Caco-2 (cell line): ENCODE measurements around the gene COQ8A. TPM values are rescaled to one million over a fixed set of nuclear protein-coding genes. Genes with fewer than 3 reads are reported as not detected.

Experiments
- BruUV-seq: library from RNA; stranded (reverse); fragments of 400-500 nt; replicated peaks from 2 replicates; lab custom pipeline; 2021; lab: Mats Ljungman, UMichigan
- CTCF ChIA-PET: fragments of 300-600 bp; sonication (Branson Sonifier 250); formaldehyde crosslinking; loops from one replicate; lab custom pipeline; 2022; ENCODE audit warnings: antibody characterized with exemption; lab: Charles Lee
- POLR2A ChIA-PET: fragments of 300-600 bp; sonication (Branson Sonifier 250); formaldehyde crosslinking; loops from one replicate; lab custom pipeline; 2022; ENCODE audit warnings: antibody characterized with exemption; lab: Charles Lee
- DNase-seq, 2 experiments: peaks; one replicate each; pipeline versions ENCODE4 v3.0.0 to v3.0.0-alpha.2; 2020 to 2022
- H3K27me3 ChIP-seq: replicated peaks from 2 replicates; pipeline ENCODE4 v1.6.0; 2011; ENCODE audit warnings: low read length; ENCODE audit not compliant: control insufficient read depth, insufficient read depth
- H3K36me3 ChIP-seq: 2 replicates; pipeline ENCODE4 v1.5.1; 2011; ENCODE audit warnings: low read length; ENCODE audit not compliant: control insufficient read depth, insufficient read depth
- H3K4me1 ChIP-seq: fragments of 250-450 bp; sonication (Bioruptor Pico); 2 replicates; pipeline ENCODE4 v1.5.1; 2020; ENCODE audit warnings: mild to moderate bottlenecking
- H3K4me3 ChIP-seq: 2 replicates; pipeline ENCODE4 v1.5.1; 2011; ENCODE audit warnings: low read depth, mild to moderate bottlenecking, control low read depth, low read length
- H3K9me3 ChIP-seq: fragments of 250-450 bp; sonication (Bioruptor Pico); 2 replicates; pipeline ENCODE4 v1.5.1; 2020; ENCODE audit warnings: mild to moderate bottlenecking, moderate library complexity
- H3K27ac Mint-ChIP-seq: one replicate; pipeline ENCODE4 v1.8.0; 2022; ENCODE audit warnings: mixed read lengths; ENCODE audit not compliant: unreplicated experiment
- H3K27me3 Mint-ChIP-seq: one replicate; pipeline ENCODE4 v1.8.0; 2022; ENCODE audit warnings: mixed read lengths; ENCODE audit not compliant: insufficient read depth, unreplicated experiment
- H3K36me3 Mint-ChIP-seq: one replicate; pipeline ENCODE4 v1.8.0; 2022; ENCODE audit warnings: mild to moderate bottlenecking, mixed read lengths; ENCODE audit not compliant: insufficient read depth, unreplicated experiment
- H3K4me1 Mint-ChIP-seq: one replicate; pipeline ENCODE4 v1.8.0; 2022; ENCODE audit warnings: low read depth, mixed read lengths; ENCODE audit not compliant: unreplicated experiment
- H3K4me3 Mint-ChIP-seq: one replicate; pipeline ENCODE4 v1.8.0; 2022; ENCODE audit warnings: mild to moderate bottlenecking, moderate library complexity, mixed read lengths; ENCODE audit not compliant: unreplicated experiment
- H3K9me3 Mint-ChIP-seq: one replicate; pipeline ENCODE4 v1.8.0; 2022; ENCODE audit warnings: mixed read lengths; ENCODE audit not compliant: unreplicated experiment
- CTCF ChIP-seq, 2 experiments: fragments of 200-600 bp in 1 of 2; IDR thresholded peaks; 1 replicate in 1 of 2; 2 replicates in 1 of 2; pipeline versions ENCODE4 v1.5.1 to v1.8.0; 2011 to 2022; ENCODE audit warnings: antibody characterized with exemption in 1 of 2, control low read depth in 1 of 2, inconsistent platforms in 1 of 2, low read depth in 1 of 2, low read length in 1 of 2, mild to moderate bottlenecking in 1 of 2, moderate library complexity in 1 of 2; ENCODE audit not compliant: insufficient read depth in 1 of 2, severe bottlenecking in 1 of 2, unreplicated experiment in 1 of 2
- intact Hi-C: fragments of 100-400 bp; cut with micrococcal nuclease; formaldehyde crosslinking; loops from one replicate; pipeline ENCODE4 v1.10.0; 2022; ENCODE audit not compliant: unreplicated experiment
- total RNA-seq: library from RNA; stranded (reverse); gene quantifications from 2 replicates; pipeline ENCODE4 v1.2.3, GENCODE V29; 2022

Gene COQ8A
- total RNA-seq, 1 experiment from 2014 or later, result 50.0 TPM

- no peak for TF ChIP-seq CTCF (IDR thresholded peaks at IDR 0.05; ENCODE audit: insufficient read depth in 1 of 2, low read depth in 1 of 2, low read length in 1 of 2, severe bottlenecking in 1 of 2, unreplicated experiment in 1 of 2)
- no peak for DNase-seq
- Histone ChIP-seq H3K4me3 (no peak overlapping the region), H3K4me1 (peaks cover 28% of the 10 kb centered on the region), H3K9me3 (no peaks in the 10 kb centered on the region), H3K36me3 (no peaks in the 10 kb centered on the region), H3K27me3 (no peaks in the 10 kb centered on the region)
- Mint-ChIP-seq H3K27ac (no peak overlapping the region), H3K36me3 (peaks cover 13% of the 10 kb centered on the region), H3K4me3 (no peak overlapping the region), H3K9me3 (no peaks in the 10 kb centered on the region), H3K27me3 (no peaks in the 10 kb centered on the region), H3K4me1 (peaks cover 37% of the 10 kb centered on the region)
- POLR2A ChIA-PET, result no interaction called here
- intact Hi-C loops, result loop anchor here (5.0 kb wide), 1 partner anchor 39 kb away; no protein-coding TSS in a partner anchor
- CTCF ChIA-PET, result no interaction called here
- no TSS peak for BruUV-seq
Measured at GRCh38 chr1:226948051-226948450, 8.0 kb downstream of the COQ8A start.

- ChIA-PET CTCF (no interaction called here), POLR2A (no interaction called here)
- no peak overlapping the region for H3K4me3 ChIP-seq
- no peaks in the 10 kb centered on the region for H3K36me3 ChIP-seq
- Mint-ChIP-seq H3K27me3 (no peaks in the 10 kb centered on the region), H3K27ac (no peak overlapping the region), H3K4me3 (no peak overlapping the region), H3K4me1 (peaks cover 33% of the 10 kb centered on the region), H3K36me3 (peaks cover 13% of the 10 kb centered on the region), H3K9me3 (no peaks in the 10 kb centered on the region)
- no peaks in the 10 kb centered on the region for H3K9me3 ChIP-seq
- intact Hi-C loops, result loop anchor here (5.0 kb wide), 1 partner anchor 39 kb away; no protein-coding TSS in a partner anchor
- no peak for DNase-seq
- no peak for TF ChIP-seq CTCF (IDR thresholded peaks at IDR 0.05; ENCODE audit: insufficient read depth in 1 of 2, low read depth in 1 of 2, low read length in 1 of 2, severe bottlenecking in 1 of 2, unreplicated experiment in 1 of 2)
- BruUV-seq, result no TSS peak
- peaks cover 28% of the 10 kb centered on the region for H3K4me1 ChIP-seq
- H3K27me3 ChIP-seq, result no peaks in the 10 kb centered on the region
Measured at GRCh38 chr1:226948480-226948879, 8.4 kb downstream of the COQ8A start.

- H3K9me3 Mint-ChIP-seq, result no peaks in the 10 kb centered on the region
- BruUV-seq, result no TSS peak
- intact Hi-C loops, result loop anchor here (5.0 kb wide), 1 partner anchor 38 kb away; no protein-coding TSS in a partner anchor
- ChIA-PET CTCF (no interaction called here), POLR2A (no interaction called here)
- no peaks in the 10 kb centered on the region for H3K27me3 Mint-ChIP-seq
- H3K4me3 Mint-ChIP-seq, result no peak overlapping the region
- H3K9me3 ChIP-seq, result no peaks in the 10 kb centered on the region
- H3K4me3 ChIP-seq, result no peak overlapping the region
- no peaks in the 10 kb centered on the region for H3K27me3 ChIP-seq
- DNase-seq, result no peak
- no peak overlapping the region for H3K27ac Mint-ChIP-seq
- peaks cover 23% of the 10 kb centered on the region for H3K4me1 ChIP-seq
- H3K4me1 Mint-ChIP-seq, result peaks cover 28% of the 10 kb centered on the region
- no peak for TF ChIP-seq CTCF (IDR thresholded peaks at IDR 0.05; ENCODE audit: insufficient read depth in 1 of 2, low read depth in 1 of 2, low read length in 1 of 2, severe bottlenecking in 1 of 2, unreplicated experiment in 1 of 2)
- H3K36me3 Mint-ChIP-seq, result peaks cover 11% of the 10 kb centered on the region
- no peaks in the 10 kb centered on the region for H3K36me3 ChIP-seq
Measured at GRCh38 chr1:226948996-226949395, 8.9 kb downstream of the COQ8A start.
